GM19239 (cell line): ENCODE results near the gene PIK3AP1.

Experiments
- DNase-seq: peaks from one replicate; pipeline ENCODE4 v3.0.0; 2011; ENCODE audit warnings: low spot score; ENCODE audit not compliant: insufficient read length
- FAIRE-seq: peaks from 2 replicates; lab custom pipeline; 2011; peaks lifted over from hg19 to GRCh38; lab: Jason Lieb, UNC

PIK3AP1 gene

GRCh38 chr10:96724621-96725020 lies 4.3 kb upstream of the PIK3AP1 start:
- DNase-seq: no peak

DNA sequence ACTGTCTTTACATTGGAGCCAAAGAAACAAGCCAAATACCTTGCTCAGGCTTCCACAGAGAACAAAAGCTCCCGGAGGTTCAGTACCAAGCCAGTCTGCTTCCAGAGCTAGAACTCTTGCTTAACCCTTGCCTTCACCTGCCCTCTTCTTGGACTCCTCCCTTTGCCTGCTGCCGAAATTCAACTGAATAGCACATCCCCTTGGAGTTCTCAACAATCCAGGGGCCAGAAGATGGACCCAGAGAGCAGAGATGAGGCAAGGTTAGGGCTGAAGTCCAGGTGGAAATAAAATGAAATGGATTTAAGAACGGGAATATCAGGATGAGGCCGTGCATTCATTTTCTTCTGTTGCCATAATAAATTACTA lies 876 bp upstream of the PIK3AP1 start:
- DNase-seq (no peak), FAIRE-seq (no peak)

More at GRCh38 chr10:96724621-96725020, 4.3 kb upstream of the PIK3AP1 start:
- FAIRE-seq: no peak

DNA sequence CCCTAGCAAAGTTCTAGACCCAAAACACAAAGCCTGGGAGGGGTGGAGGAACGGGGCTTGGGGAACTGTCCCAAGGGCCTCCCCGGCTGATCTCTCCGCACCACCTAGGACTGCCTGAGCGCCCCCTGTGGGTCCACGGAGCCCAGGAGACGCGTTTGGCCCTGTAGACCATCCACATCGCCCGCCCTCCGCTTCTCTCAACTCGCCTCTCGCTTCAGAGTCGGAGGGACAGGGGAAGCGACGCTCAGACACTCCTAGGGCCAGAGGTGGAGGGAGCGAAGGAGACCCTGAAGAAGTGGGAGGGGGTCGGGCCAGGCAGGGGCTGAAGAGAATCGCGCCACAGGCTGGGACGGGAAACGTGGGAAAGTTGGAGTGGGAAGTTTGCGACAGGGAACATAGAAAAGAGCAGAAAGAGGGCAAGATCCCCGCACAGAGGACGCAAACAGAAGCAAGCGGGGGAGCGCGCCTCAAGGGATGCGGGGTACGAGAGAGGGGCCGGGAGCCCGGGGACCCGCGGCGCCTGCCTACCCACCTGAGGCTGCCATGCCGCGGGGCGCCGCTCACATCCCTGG lies 378 bp downstream of the PIK3AP1 start:
- peak; percentile 68 for DNase-seq
- FAIRE-seq: peak; percentile 98

- no peak for FAIRE-seq
- no peak for DNase-seq
Measured at GRCh38 chr10:96719200-96719599, 1.1 kb downstream of the PIK3AP1 start.

DNA sequence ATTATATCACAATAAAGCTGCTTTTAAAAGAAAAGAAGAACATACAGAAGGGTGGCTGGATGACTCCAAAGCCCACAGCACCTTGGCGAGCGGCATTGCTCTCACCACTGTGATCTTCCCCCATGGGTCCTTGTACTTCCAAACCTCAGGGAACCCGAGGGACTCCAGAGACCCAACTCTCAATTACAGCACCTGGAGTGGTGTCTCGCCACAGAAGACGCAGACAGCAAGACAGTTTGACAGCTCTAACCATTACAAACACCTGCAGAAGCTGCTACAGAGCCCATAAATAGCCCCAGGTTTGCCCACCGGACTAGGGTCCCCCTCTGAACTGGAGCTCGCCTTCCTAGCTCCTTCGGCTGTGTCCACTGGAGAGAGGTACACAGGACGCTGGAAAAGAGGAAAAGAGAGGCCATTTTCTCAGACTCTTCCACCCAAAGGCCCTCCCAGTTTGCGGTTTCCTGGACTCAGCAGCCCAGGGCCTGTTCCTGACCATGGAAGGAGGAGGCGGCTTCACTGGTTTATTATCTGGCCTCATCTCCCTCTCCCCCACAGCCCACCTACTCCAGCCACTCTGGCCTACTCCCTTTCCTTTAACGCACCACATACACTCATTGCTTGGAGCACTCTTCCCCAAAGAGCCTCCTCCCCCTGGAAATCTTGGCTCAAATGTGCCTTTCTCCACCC lies 1.9 kb downstream of the PIK3AP1 start:
- peak; percentile 91 for FAIRE-seq
- DNase-seq: no peak

DNA sequence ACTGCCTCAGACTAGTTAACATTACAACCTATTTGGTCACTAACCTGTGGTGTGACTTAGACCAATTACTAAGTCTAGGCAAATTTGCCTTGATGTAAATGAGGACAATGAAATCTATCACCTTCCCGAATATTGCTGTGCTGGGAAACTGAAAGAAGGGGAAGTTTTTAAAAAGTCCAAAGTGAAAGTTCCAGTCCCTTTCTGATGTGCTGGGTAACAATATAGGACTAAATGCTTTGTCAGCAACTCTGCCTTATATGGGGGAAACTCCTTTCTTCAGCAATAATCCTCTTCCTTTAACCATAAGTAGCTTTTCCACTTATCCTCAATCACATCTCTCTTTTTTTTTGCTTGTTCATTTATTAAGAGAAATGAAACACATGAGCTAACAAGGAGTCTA lies 3.9 kb downstream of the PIK3AP1 start:
- FAIRE-seq (peak; percentile 70), DNase-seq (no peak)

GRCh38 chr10:96714746-96715255 lies 5.5 kb downstream of the PIK3AP1 start:
- no peak for FAIRE-seq
- no peak for DNase-seq

- no peak for DNase-seq
- FAIRE-seq: no peak
Measured at GRCh38 chr10:96714031-96714590, 6.2 kb downstream of the PIK3AP1 start.

- no peak for FAIRE-seq
- no peak for DNase-seq
Measured at GRCh38 chr10:96712662-96713271, 7.5 kb downstream of the PIK3AP1 start.

DNA sequence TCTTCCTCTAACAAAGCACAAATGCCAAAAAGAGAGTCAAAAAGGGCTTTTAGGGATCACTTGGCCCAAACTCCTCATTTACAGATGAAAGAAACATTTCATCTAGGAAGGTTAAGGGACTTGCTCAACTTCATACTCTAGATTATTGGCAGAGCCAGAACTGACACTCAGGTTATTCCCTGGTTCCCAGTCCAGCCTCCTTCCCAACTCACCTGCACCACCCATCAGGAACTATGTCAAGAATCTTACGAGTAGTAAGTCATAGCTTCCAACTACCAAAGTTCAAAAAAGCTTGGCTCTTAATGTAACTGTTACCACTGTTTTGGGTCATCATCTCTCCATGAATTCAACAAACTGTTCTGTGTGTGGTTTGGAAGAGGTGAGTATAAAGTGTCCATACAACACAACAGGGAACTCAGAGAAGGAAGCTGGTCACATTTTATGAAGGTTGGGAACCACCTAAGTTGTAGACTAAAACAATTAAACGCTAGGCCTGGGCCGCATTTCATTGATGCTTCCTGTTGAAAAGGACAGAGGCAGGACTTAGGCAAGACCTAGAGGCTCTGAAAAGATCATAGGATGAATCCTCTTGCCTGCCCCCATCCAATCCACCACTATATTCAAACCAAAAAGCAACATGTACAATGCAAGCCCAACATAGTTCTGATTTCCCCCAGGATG lies 9.1 kb downstream of the PIK3AP1 start:
- FAIRE-seq (peak; percentile 67), DNase-seq (no peak)

DNA sequence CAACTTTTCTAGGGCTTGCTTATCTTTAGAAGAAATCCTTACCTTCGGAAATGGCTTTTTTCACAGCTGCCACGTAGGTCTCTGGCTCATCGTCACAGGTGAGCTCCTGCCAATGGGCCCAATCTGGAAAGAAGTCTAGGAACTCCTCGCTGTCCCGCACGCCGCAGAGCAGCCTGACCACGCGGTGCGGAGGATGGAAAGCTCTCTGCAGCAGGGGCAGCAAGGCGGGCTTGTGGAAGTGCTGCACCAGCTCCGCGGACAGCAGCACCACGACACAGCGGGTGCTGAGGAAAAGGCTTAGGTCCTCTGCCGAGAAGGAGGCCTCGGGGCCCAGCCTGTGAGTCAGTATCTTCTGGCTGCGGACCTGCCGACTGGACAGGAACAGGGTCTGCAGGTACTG lies 10.8 kb downstream of the PIK3AP1 start:
- no peak for FAIRE-seq

DNA sequence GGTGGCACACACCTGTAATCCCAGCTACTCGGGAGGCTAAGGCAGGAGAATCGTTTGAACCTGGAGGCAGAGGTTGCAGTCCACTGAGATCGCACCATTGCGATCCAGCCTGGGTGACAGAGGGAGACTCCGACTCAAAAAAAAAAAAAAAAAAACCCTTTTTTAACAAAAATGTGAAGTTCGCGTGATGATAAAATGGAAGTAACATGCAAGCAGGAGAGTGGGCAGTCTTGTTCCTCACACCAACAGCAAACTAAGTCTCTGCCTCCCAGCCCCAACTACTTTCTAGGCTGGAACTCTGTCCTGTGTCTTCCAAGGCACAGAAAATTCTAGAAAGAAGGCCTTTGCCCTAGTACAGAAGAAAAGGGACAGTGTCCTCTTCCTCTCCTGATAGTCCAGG lies 11.3 kb downstream of the PIK3AP1 start:
- DNase-seq (no peak), FAIRE-seq (no peak)

More for the DNA sequence above, 10.8 kb downstream of the PIK3AP1 start:
- no peak for DNase-seq

GRCh38 chr10:96708456-96708855 lies 11.9 kb downstream of the PIK3AP1 start:
- FAIRE-seq (peak; percentile 82), DNase-seq (no peak)

- no peak for DNase-seq
- FAIRE-seq: peak; percentile 79
Measured at GRCh38 chr10:96706331-96706853, 13.9 kb downstream of the PIK3AP1 start.

GRCh38 chr10:96705134-96705533 lies 15.2 kb downstream of the PIK3AP1 start:
- DNase-seq (no peak), FAIRE-seq (peak; percentile 55)

- peak; percentile 73 for FAIRE-seq
- no peak for DNase-seq
Measured at GRCh38 chr10:96704563-96704962, 15.8 kb downstream of the PIK3AP1 start.

- FAIRE-seq (peak; percentile 95), DNase-seq (no peak)
Measured at GRCh38 chr10:96703358-96703757, 17.0 kb downstream of the PIK3AP1 start.

- DNase-seq (no peak), FAIRE-seq (no peak)
Measured at GRCh38 chr10:96701265-96701664, 19.0 kb downstream of the PIK3AP1 start.

DNA sequence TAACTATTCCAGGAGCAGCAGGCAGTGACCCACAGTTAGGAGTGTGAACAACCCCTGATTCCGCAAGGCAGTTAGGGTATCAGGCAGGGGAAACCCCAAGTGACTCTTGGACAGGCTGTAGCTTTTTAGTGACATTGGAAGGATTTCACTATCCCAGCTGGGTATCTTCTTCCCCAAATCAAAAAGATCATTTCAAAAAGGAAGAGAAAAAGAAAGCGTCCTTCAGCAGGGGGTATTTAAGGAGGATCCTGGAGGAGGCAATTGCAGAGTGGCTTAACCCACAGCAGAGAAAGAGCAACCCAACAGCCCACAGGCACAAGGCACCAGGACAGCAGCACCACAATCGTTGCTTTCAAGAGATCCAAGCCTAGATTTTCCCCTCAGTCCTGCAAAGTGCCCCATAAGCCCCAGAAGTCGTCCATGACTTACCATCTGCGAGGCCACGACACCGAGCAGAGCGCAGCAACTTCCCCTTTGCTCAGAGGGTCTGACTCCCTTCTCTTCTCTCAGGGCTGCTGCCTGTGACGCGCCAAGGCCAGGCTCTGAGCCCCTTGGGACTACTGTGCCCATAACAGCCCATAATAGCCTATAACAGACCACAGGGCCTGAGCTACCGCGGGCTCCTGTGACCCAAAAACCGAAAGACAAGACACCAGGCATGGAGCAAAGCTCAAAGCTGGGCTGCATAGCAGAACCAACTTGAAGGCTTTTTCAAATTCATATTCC lies 19.8 kb downstream of the PIK3AP1 start:
- DNase-seq (peak; percentile 49), FAIRE-seq (peak; percentile 99)

- DNase-seq: no peak
- FAIRE-seq: no peak
Measured at GRCh38 chr10:96699613-96700012, 20.7 kb downstream of the PIK3AP1 start.
